Measurements from ENCODE around the gene CAMTA1. TPM values are rescaled to one million over a fixed set of nuclear protein-coding genes. Genes with fewer than 3 reads are reported as not detected.

Gene CAMTA1
- total RNA-seq, 1 donor from 2014 or later: 268 TPM

GRCh38 chr1:7317888-7318287, 532.6 kb downstream of the CAMTA1 start:
- Histone ChIP-seq H3K79me2 (ENCODE audit: low read depth) (no peaks in the 10 kb centered on the region), H3K9ac (no peak overlapping the region), H3K4me2 (no peak overlapping the region), H2AFZ (replicated peaks) (no peak overlapping the region), H3K36me3 (no peaks in the 10 kb centered on the region), H3K4me3 (no peak overlapping the region), H3K27ac (no peak overlapping the region), H3K9me3 (ENCODE audit: low read depth) (no peaks in the 10 kb centered on the region), H4K20me1 (ENCODE audit: low read depth) (no peaks in the 10 kb centered on the region), H3F3A (ENCODE audit: low read depth) (no peaks in the 10 kb centered on the region), H3K4me1 (no peaks in the 10 kb centered on the region), H3K27me3 (peaks cover 3% of the 10 kb centered on the region)
- Mint-ChIP-seq H3K27ac (no peak overlapping the region), H3K9me3 (no peaks in the 10 kb centered on the region), H3K4me1 (no peaks in the 10 kb centered on the region), H3K36me3 (no peaks in the 10 kb centered on the region), H3K27me3 (ENCODE audit: insufficient read depth, low read depth) (peaks cover 4% of the 10 kb centered on the region), H3K4me3 (no peak overlapping the region)
- no peak for TF ChIP-seq EZH2phosphoT487 (IDR thresholded peaks at IDR 0.05)
- no peak for TF ChIP-seq CTCF (IDR thresholded peaks at IDR 0.05)
- no peak for TF ChIP-seq EZH2 (IDR thresholded peaks at IDR 0.05)
- no peak for DNase-seq (ENCODE audit: low spot score)

GRCh38 chr1:7319196-7319595, 533.9 kb downstream of the CAMTA1 start:
- Histone ChIP-seq H3K9ac (no peak overlapping the region), H3K27me3 (peaks cover 3% of the 10 kb centered on the region), H3F3A (ENCODE audit: low read depth) (no peaks in the 10 kb centered on the region), H3K36me3 (no peaks in the 10 kb centered on the region), H3K9me3 (ENCODE audit: low read depth) (no peaks in the 10 kb centered on the region), H2AFZ (replicated peaks) (no peak overlapping the region), H3K27ac (no peak overlapping the region), H3K79me2 (ENCODE audit: low read depth) (no peaks in the 10 kb centered on the region), H4K20me1 (ENCODE audit: low read depth) (no peaks in the 10 kb centered on the region), H3K4me3 (no peak overlapping the region), H3K4me1 (no peaks in the 10 kb centered on the region), H3K4me2 (no peak overlapping the region)
- H3K4me3 Mint-ChIP-seq: no peak overlapping the region
- H3K27ac Mint-ChIP-seq: no peak overlapping the region
- TF ChIP-seq EZH2phosphoT487 (IDR thresholded peaks at IDR 0.05) (no peak), EZH2 (IDR thresholded peaks at IDR 0.05) (no peak), CTCF (IDR thresholded peaks at IDR 0.05) (no peak)
- H3K9me3 Mint-ChIP-seq: no peaks in the 10 kb centered on the region
- DNase-seq (ENCODE audit: low spot score): no peak
- no peaks in the 10 kb centered on the region for H3K4me1 Mint-ChIP-seq
- no peaks in the 10 kb centered on the region for H3K36me3 Mint-ChIP-seq
- peaks cover 2% of the 10 kb centered on the region for H3K27me3 Mint-ChIP-seq (ENCODE audit: insufficient read depth, low read depth)

GRCh38 chr1:7320661-7321060, 535.4 kb downstream of the CAMTA1 start:
- H3K9me3 ChIP-seq (ENCODE audit: low read depth): no peaks in the 10 kb centered on the region
- no peaks in the 10 kb centered on the region for H3K36me3 Mint-ChIP-seq
- H3K4me1 Mint-ChIP-seq: no peaks in the 10 kb centered on the region
- no peaks in the 10 kb centered on the region for H3K4me1 ChIP-seq
- H3K27me3 Mint-ChIP-seq (ENCODE audit: insufficient read depth, low read depth): peaks cover 2% of the 10 kb centered on the region
- H3K4me3 Mint-ChIP-seq: no peak overlapping the region
- no peak overlapping the region for H3K4me2 ChIP-seq
- no peak overlapping the region for H2AFZ ChIP-seq (replicated peaks)
- no peaks in the 10 kb centered on the region for H3K36me3 ChIP-seq
- no peaks in the 10 kb centered on the region for H3K79me2 ChIP-seq (ENCODE audit: low read depth)
- H3K27ac Mint-ChIP-seq: no peak overlapping the region
- H3K27ac ChIP-seq: no peak overlapping the region
- no peak overlapping the region for H3K4me3 ChIP-seq
- H3K9me3 Mint-ChIP-seq: no peaks in the 10 kb centered on the region
- H4K20me1 ChIP-seq (ENCODE audit: low read depth): no peaks in the 10 kb centered on the region
- H3K27me3 ChIP-seq: no peaks in the 10 kb centered on the region
- no peak overlapping the region for H3K9ac ChIP-seq
- DNase-seq (ENCODE audit: low spot score): no peak
- TF ChIP-seq CTCF (IDR thresholded peaks at IDR 0.05): no peak
- TF ChIP-seq EZH2 (IDR thresholded peaks at IDR 0.05): no peak
- no peak for TF ChIP-seq EZH2phosphoT487 (IDR thresholded peaks at IDR 0.05)
- no peaks in the 10 kb centered on the region for H3F3A ChIP-seq (ENCODE audit: low read depth)

Measured in neural progenitor cell (in vitro differentiated cells).